ENCODE measurements around the gene FCAMR. TPM values are rescaled to one million over a fixed set of nuclear protein-coding genes. Genes with fewer than 3 reads are reported as not detected.
A peak's percentile ranks its signal among the peaks of the same experiment; 100 is the strongest.

The FCAMR gene
- total RNA-seq, 4 donors from 2014 or later = not detected

DNA sequence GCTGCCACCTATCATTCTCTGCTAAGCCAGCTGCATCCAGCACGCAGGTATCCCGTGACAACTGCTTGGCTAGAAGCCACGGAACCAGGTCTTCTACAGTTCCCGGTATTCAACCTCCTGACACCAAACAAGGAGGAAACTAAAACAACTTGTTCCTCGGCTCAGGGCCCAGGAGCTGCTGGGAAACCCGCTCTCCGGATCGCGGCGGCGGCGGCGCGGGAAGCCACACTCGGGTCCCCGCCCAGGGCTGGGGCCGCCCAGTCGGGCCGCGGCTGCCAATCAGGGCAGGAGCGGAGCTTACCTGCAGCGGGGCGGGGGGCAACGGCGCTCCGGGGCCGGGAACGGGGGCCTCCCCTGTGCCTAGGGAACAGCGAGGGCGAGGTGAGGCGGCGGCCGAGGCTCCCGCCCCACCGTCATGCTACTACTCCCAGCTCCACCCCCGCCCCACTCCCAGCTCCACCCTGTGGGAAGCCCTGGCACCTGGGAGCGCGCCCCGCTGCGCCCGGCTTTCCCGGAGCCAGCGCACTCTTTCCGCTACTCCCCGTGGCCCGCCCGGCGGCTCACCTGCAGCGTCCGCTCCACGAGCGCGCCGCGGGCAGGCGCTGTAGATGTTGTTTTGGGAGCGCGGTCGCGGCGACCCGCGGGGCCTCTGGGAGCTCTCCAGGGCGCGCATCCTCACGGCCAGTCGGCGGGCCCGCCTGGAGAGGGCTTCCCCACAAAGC, 60.9 kb downstream of the FCAMR start:
- Histone ChIP-seq H3K4me1 (peaks cover 11 to 36% (median 12%) of the 10 kb centered on the region in 3 donors), H3K36me3 (no peaks in the 10 kb centered on the region), H3K27ac (peak overlapping the region; percentile 62 to 87 (median 75)), H3K27me3 (peaks cover 0 to 26% (median 0%) of the 10 kb centered on the region in 4 donors), H3K4me3 (peak overlapping the region; percentile 36 to 74 (median 51)), H3K9me3 (no peaks in the 10 kb centered on the region)
- WGBS, 2 donors = 0 to 2% methylated on average over 2 to 24 of the region's 69 CpGs
- intact Hi-C loops (cut with DNase I) = no loop called here
- no peak for DNase-seq
- TF ChIP-seq POLR2A (IDR thresholded peaks at IDR 0.05) = no peak
- TF ChIP-seq, protein P1, sequence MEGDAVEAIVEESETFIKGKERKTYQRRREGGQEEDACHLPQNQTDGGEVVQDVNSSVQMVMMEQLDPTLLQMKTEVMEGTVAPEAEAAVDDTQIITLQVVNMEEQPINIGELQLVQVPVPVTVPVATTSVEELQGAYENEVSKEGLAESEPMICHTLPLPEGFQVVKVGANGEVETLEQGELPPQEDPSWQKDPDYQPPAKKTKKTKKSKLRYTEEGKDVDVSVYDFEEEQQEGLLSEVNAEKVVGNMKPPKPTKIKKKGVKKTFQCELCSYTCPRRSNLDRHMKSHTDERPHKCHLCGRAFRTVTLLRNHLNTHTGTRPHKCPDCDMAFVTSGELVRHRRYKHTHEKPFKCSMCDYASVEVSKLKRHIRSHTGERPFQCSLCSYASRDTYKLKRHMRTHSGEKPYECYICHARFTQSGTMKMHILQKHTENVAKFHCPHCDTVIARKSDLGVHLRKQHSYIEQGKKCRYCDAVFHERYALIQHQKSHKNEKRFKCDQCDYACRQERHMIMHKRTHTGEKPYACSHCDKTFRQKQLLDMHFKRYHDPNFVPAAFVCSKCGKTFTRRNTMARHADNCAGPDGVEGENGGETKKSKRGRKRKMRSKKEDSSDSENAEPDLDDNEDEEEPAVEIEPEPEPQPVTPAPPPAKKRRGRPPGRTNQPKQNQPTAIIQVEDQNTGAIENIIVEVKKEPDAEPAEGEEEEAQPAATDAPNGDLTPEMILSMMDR (IDR thresholded peaks at IDR 0.05) = no peak

DNA sequence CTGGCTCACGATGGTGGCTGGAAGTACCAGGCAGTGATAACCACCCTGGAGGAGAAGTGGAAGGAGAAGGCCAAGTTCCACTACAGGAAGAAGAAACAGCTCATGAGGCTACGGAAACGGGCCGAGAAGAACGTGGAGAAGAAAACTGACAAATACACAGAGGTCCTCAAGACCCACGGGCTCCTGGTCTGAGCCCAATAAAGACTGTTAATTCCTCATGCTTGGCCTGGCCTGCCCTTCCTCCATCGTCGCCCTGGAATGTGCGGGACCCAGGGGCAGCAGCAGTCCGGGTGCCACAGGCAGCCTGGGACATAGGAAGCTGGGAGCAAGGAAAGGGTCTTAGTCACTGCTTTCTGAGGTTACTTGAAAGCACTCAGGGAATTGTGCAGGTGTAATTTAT, 62.2 kb downstream of the FCAMR start:
- peaks cover 0 to 26% (median 0%) of the 10 kb centered on the region in 4 donors for H3K27me3 ChIP-seq
- peaks cover 11 to 36% (median 12%) of the 10 kb centered on the region in 3 donors for H3K4me1 ChIP-seq
- no peaks in the 10 kb centered on the region for H3K9me3 ChIP-seq
- TF ChIP-seq, protein P1 (IDR thresholded peaks at IDR 0.05) = no peak
- TF ChIP-seq POLR2A (IDR thresholded peaks at IDR 0.05) = no peak
- no peak for DNase-seq
- H3K36me3 ChIP-seq = no peaks in the 10 kb centered on the region
- H3K27ac ChIP-seq = no peak overlapping the region
- H3K4me3 ChIP-seq = no peak overlapping the region
- intact Hi-C loops (cut with DNase I) = no loop called here
- 93 to 96% methylated on average over 9 to 10 of the region's 10 CpGs for WGBS, 2 donors

Other genes starting within 250 kb of the FCAMR start
- gene IL19, start 199.7 kb downstream of the FCAMR start, total RNA-seq = 10 to 100 TPM in 2 of 4 donors, under 1 TPM in 1, not detected in 1; 0.23 to 16.8 (median 16.3) TPM
- gene IL10, start 198.0 kb downstream of the FCAMR start, total RNA-seq = 1 to 10 TPM in 2 of 4 donors, under 1 TPM in 1, not detected in 1; 0.70 to 2.5 (median 1.5) TPM
- gene IL20, start 104.8 kb downstream of the FCAMR start, total RNA-seq = 1 to 10 TPM in 1 of 4 donors, not detected in 3; 1.1 TPM
- gene IL24, start 73.0 kb downstream of the FCAMR start, total RNA-seq = not detected
- gene FCMR, start 48.5 kb downstream of the FCAMR start, total RNA-seq = 1 to 10 TPM in 1 of 4 donors, under 1 TPM in 2, not detected in 1; 0.88 to 4.2 (median 1.00) TPM
- 100 to 1,000 TPM in 1 of 4 donors, 1 to 10 TPM in 1, under 1 TPM in 1, not detected in 1; 0.99 to 144 (median 1.1) TPM for gene PIGR, start 24.0 kb downstream of the FCAMR start, total RNA-seq
- gene C1orf116, start 62.3 kb upstream of the FCAMR start, total RNA-seq = 100 to 1,000 TPM in 1 of 4 donors, 10 to 100 TPM in 3; 52.8 to 173 (median 86.4) TPM
- 10 to 100 TPM in 3 of 4 donors, 1 to 10 TPM in 1; 9.6 to 32.0 (median 22.9) TPM for gene YOD1, start 80.7 kb upstream of the FCAMR start, total RNA-seq
- 10 to 100 TPM in 3 of 4 donors, 1 to 10 TPM in 1; 9.4 to 28.7 (median 12.3) TPM for gene PFKFB2, start 82.8 kb upstream of the FCAMR start, total RNA-seq
- under 1 TPM in 1 of 4 donors, not detected in 3; 0.38 TPM for gene C4BPB, start 118.4 kb upstream of the FCAMR start, total RNA-seq
- gene C4BPA, start 133.8 kb upstream of the FCAMR start, total RNA-seq = under 1 TPM in 1 of 4 donors, not detected in 3; 0.67 TPM